Loucy (cell line): ENCODE measurements around the gene C17orf114.

ENCODE experiments used
- H2AFZ ChIP-seq: fragments of 200-600 bp; sonication (generic); 2 replicates; pipeline ENCODE4 v1.6.0; 2016; ENCODE audit warnings: antibody characterized with exemption, mild to moderate bottlenecking, low read length, moderate library complexity
- H3F3A ChIP-seq: fragments of 200-600 bp; 2 replicates; pipeline ENCODE4 v1.6.0; 2016; ENCODE audit warnings: antibody characterized with exemption, low read depth, mild to moderate bottlenecking
- H3K27me3 ChIP-seq: fragments of 200-600 bp; sonication (generic); 2 replicates; pipeline ENCODE4 v1.6.1; 2014; ENCODE audit warnings: low read length, mild to moderate bottlenecking; ENCODE audit not compliant: insufficient read depth, poor library complexity, severe bottlenecking
- H3K36me3 ChIP-seq: fragments of 200-600 bp; sonication (generic); 2 replicates; pipeline ENCODE4 v1.6.1; 2016; ENCODE audit warnings: low read length; ENCODE audit not compliant: insufficient read depth
- H3K4me1 ChIP-seq: fragments of 200-600 bp; sonication (generic); 2 replicates; pipeline ENCODE4 v1.5.1; 2014; ENCODE audit warnings: low read length, mild to moderate bottlenecking; ENCODE audit not compliant: insufficient read depth, poor library complexity, severe bottlenecking
- H3K4me2 ChIP-seq: fragments of 200-600 bp; sonication (generic); 2 replicates; pipeline ENCODE4 v1.6.0; 2014; ENCODE audit warnings: antibody characterized with exemption, low read length, low read depth, mild to moderate bottlenecking; ENCODE audit not compliant: poor library complexity, severe bottlenecking
- H3K4me3 ChIP-seq: fragments of 200-600 bp; sonication (generic); 2 replicates; pipeline ENCODE4 v1.5.1; 2014; ENCODE audit warnings: low read length, mild to moderate bottlenecking, mixed read lengths; ENCODE audit not compliant: poor library complexity, severe bottlenecking
- H3K79me2 ChIP-seq: fragments of 200-600 bp; sonication (generic); 2 replicates; pipeline ENCODE4 v1.6.1; 2014; ENCODE audit warnings: low read length; ENCODE audit not compliant: insufficient read depth
- H3K9ac ChIP-seq: fragments of 200-600 bp; sonication (generic); 2 replicates; pipeline ENCODE4 v1.6.0; 2014; ENCODE audit warnings: mild to moderate bottlenecking, low read depth, low read length, moderate library complexity; ENCODE audit not compliant: poor library complexity, severe bottlenecking
- H3K9me2 ChIP-seq: fragments of 200-600 bp; sonication (generic); replicated peaks from 2 replicates; pipeline ENCODE4 v1.6.1; 2016; ENCODE audit warnings: low read depth, low read length, mixed read lengths
- H3K9me3 ChIP-seq: fragments of 200-600 bp; sonication (generic); 2 replicates; pipeline ENCODE4 v1.6.1; 2014; ENCODE audit warnings: mild to moderate bottlenecking, antibody characterized with exemption, low read length, low read depth; ENCODE audit not compliant: insufficient read depth
- H4K20me1 ChIP-seq: fragments of 200-600 bp; sonication (generic); 2 replicates; pipeline ENCODE4 v1.6.0; 2014; ENCODE audit warnings: antibody characterized with exemption, low read length, mild to moderate bottlenecking; ENCODE audit not compliant: insufficient read depth, poor library complexity, severe bottlenecking
- CTCF ChIP-seq: fragments of 200-600 bp; sonication (generic); conservative IDR thresholded peaks from 2 replicates; pipeline ENCODE4 v1.5.1; 2014; ENCODE audit warnings: mild to moderate bottlenecking, antibody characterized with exemption, low read length
- EZH2phosphoT487 ChIP-seq: fragments of 200-600 bp; IDR thresholded peaks from 2 replicates; pipeline ENCODE4 v1.6.1; 2018; ENCODE audit warnings: antibody characterized with exemption, mild to moderate bottlenecking, moderate library complexity, borderline replicate concordance

C17orf114 gene

GRCh38 chr17:4818276-4818675 is 16.1 kb upstream of the C17orf114 start:
- Histone ChIP-seq H3K36me3 (no peaks in the 10 kb centered on the region), H3K9me2 (no peaks in the 10 kb centered on the region), H3K27me3 (no peaks in the 10 kb centered on the region), H3F3A (no peaks in the 10 kb centered on the region), H4K20me1 (no peaks in the 10 kb centered on the region), H3K79me2 (no peaks in the 10 kb centered on the region), H3K4me1 (no peaks in the 10 kb centered on the region), H3K4me3 (no peak overlapping the region), H2AFZ (no peak overlapping the region), H3K9ac (no peak overlapping the region), H3K4me2 (no peak overlapping the region), H3K9me3 (no peaks in the 10 kb centered on the region)
- TF ChIP-seq EZH2phosphoT487 (no peak), CTCF (no peak)

- no peaks in the 10 kb centered on the region for H3K36me3 ChIP-seq
- no peaks in the 10 kb centered on the region for H3F3A ChIP-seq
- no peaks in the 10 kb centered on the region for H3K4me1 ChIP-seq
Measured at GRCh38 chr17:4816826-4817225, 14.7 kb upstream of the C17orf114 start.

GRCh38 chr17:4815043-4815675 is 13.0 kb upstream of the C17orf114 start:
- H3F3A ChIP-seq = no peaks in the 10 kb centered on the region
- no peak overlapping the region for H2AFZ ChIP-seq
- no peak overlapping the region for H3K4me2 ChIP-seq
- H3K9me3 ChIP-seq = no peaks in the 10 kb centered on the region
- no peaks in the 10 kb centered on the region for H3K4me1 ChIP-seq
- H3K36me3 ChIP-seq = no peaks in the 10 kb centered on the region
- H3K27me3 ChIP-seq = no peaks in the 10 kb centered on the region
- no peaks in the 10 kb centered on the region for H3K9me2 ChIP-seq
- no peaks in the 10 kb centered on the region for H4K20me1 ChIP-seq
- H3K9ac ChIP-seq = no peak overlapping the region
- TF ChIP-seq CTCF (no peak; the same call in 1 of the 2 replicates), EZH2phosphoT487 (no peak)
- no peak overlapping the region for H3K4me3 ChIP-seq
- no peaks in the 10 kb centered on the region for H3K79me2 ChIP-seq

More at GRCh38 chr17:4816826-4817225, 14.7 kb upstream of the C17orf114 start:
- Histone ChIP-seq H2AFZ (no peak overlapping the region), H3K9ac (no peak overlapping the region), H3K9me2 (no peaks in the 10 kb centered on the region), H3K27me3 (no peaks in the 10 kb centered on the region), H4K20me1 (no peaks in the 10 kb centered on the region), H3K4me3 (no peak overlapping the region), H3K4me2 (no peak overlapping the region), H3K79me2 (no peaks in the 10 kb centered on the region), H3K9me3 (no peaks in the 10 kb centered on the region)
- TF ChIP-seq CTCF = no peak
- no peak for TF ChIP-seq EZH2phosphoT487
